Endothelial cell of hepatic sinusoid (primary cell): ENCODE data around the gene EPB42.
"Not testable (repeated sequence)": the region's sequence is repeated elsewhere in the genome, so short reads cannot be mapped to it uniquely, and the experiment has no call there.

Experiments
- in situ Hi-C: cut with HindIII; loops from 2 replicates; pipeline ENCODE4 v1.10.0; 2017; ENCODE audit warnings: low sequenced_read_pairs

EPB42 gene

DNA sequence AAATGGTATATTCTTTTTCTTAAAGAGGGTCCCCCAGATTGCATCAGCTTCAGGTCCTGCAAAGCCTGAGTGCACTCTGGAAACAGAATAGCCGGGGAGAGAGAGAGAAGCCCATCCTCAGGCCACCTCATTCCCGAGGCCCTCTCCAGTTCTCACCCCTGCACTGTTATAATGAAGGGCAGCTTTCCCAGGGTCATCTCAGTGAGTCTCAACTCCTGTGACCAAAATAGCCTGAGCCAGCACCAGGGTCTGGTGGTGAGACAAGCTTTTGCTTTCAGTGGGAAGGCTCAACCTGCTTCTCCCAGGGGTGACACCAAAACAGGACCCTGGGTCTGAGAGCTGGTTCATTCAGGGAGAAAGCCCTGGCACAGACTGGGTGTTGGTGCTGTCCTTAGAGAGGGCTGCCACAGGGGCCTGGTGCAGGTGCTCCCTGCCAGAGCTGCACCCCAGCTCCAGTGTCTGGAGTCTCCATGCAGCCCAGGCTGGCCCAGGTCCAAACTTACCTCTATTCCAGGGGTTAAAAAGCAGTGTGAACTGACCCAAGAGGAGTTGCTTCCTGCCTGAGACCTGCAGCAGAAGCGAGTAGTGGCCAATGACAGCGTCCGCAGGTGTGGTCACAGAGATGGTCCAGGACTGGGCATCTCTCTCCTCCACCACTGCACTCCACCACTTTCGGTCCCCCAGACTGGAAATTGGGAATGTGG, 6.1 kb downstream of the EPB42 start:
- in situ Hi-C loops: no loop called here

DNA sequence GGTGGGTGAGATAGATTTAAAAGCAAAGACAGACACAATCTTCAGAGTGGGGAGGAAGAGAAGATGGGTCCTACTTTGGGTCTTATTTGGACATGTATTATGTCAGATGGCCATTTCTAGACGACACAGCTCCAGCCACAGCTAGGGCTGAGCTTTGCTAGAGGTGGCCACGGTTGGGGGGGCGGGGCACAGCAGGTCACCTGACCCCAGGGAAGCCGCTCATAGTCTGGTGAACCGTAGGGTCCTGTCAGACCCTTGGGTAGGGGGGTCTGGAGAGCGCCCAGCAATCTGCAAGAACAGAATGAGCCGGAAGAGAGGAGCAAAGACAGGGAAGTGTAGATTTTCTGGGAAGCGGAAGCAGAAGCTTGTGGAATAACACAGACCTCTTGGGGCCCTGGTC, 6.6 kb downstream of the EPB42 start:
- in situ Hi-C loops: no loop called here

DNA sequence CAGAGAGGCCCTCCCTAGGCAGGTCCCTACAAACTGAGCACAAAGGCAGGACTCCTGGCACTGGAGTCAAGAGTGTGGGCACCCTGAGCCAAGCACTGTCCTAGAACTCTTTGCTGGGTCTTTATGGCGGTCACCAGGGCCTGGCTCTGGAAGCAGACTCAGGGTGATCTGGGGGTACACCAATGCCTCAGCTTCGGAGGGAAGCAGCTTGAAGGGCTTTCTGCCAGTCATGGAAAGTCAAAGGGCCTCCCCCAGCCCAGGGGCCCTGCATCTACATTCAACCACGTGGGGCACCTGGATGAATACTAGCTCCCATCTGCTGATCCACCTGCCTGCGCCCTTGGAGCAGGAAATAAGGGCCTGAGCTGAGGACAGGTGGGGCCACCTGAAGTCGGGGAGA, 7.4 kb downstream of the EPB42 start:
- in situ Hi-C loops: no loop called here

DNA sequence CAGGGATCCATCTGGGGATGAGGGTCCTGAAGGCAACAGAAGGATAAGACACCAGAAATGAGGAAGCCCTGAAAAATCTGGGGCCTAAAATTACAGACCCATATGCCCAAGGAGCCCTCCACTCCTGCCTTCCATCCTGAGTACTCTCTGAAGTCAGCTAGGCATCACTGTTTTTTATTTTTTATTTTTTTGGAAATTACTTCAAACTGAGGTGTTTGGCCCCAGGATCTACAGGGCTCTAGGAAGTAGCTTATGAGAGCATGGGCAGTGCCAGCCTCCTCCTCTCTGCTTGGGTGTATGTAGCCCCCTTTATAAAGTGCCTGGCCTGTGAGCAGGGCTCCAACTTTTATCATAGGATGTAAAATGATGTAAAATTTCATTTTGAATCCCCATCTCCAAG, 7.9 kb downstream of the EPB42 start:
- in situ Hi-C loops: no loop called here

DNA sequence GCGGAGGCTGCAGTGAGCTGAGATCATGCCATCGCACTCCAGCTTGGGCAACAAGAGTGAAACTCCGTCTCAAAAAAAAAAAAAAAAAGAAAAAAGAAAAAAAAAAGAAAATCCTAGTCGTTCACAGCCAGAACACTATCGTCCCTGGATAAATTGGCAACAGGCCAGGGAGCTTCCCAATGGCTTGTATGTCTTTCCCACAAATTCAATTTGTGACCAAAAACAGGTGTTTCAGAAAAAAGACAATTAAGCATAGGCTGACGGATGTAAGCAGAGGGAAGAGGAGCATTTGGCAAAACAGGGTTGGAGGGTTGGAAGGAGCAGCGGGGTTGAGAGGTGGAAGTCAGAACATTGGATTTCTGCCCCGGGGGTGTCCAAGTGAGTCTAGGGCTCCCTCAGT, 8.5 kb downstream of the EPB42 start:
- in situ Hi-C loops: no loop called here

DNA sequence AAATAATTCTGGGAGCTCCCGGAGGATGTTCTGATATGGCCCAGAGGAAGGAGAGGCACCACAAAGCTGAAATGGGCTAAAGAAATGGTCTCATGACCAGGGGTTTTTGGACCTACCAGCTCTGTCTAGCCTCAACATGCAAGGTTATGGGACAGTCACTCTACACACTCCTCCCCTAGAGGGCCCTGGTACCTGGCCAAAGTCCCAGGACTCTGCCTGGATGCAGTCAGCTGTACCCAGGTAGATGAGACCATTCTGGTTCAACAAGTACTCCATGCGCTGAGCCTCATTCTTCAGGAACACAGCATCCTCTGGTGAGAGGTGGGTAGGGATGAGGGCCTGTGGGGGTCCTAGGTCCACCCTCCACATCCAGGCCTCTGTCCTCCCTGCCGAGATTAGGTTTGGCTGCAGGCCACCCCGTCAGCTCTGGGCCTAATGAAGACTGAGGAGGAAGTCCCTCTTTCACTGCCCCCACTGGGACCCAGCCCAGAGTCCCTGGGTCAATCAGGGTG, 9.5 kb downstream of the EPB42 start:
- in situ Hi-C loops: no loop called here

DNA sequence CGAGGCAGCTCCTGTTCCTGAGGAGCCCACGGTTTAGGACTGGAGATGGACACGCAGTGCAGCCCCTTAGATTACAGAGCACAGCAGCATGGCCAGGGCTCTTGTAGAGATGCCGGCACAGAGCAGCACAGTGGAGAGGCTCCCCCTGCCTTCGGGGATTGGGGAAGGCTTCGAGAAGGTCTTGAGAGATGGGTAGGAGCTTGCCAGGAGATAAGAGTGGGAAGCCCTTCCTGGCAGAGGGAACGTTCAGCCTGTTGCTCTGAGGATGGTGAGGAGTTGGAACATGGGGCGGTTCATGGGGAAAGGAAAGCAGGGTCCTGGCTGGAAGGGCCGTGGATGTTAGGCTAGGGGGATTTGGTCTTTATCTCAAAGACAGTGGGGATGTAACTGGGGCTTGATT, 10.0 kb downstream of the EPB42 start:
- in situ Hi-C loops: no loop called here

DNA sequence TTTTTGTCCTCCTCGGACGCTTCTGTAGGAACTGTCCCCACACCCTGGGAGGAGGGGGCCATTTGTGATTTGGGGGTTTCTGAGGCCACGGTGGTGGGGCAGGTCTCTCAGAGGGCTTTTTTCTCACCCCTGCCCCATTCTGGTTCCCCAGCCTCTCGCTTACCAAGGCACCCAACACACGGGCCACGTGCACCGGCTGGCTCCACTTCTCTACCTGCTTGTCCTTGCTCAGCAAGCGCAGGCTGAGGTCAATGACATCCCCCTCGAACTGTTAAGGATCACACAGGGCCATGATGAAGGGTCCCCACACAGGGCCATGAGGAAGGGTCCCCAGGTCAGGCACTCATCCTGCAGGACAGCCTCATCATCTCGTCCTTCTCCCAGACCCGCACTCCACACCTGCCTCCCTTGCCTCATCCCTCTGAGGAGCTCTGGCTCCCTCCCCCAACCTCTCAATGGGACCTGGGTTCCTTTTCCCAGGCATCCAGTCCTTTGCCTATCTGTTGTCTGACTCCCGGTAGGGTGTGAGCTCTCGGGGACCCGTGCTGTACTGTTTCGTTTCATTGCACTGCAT, 10.6 kb downstream of the EPB42 start:
- in situ Hi-C loops: no loop called here

DNA sequence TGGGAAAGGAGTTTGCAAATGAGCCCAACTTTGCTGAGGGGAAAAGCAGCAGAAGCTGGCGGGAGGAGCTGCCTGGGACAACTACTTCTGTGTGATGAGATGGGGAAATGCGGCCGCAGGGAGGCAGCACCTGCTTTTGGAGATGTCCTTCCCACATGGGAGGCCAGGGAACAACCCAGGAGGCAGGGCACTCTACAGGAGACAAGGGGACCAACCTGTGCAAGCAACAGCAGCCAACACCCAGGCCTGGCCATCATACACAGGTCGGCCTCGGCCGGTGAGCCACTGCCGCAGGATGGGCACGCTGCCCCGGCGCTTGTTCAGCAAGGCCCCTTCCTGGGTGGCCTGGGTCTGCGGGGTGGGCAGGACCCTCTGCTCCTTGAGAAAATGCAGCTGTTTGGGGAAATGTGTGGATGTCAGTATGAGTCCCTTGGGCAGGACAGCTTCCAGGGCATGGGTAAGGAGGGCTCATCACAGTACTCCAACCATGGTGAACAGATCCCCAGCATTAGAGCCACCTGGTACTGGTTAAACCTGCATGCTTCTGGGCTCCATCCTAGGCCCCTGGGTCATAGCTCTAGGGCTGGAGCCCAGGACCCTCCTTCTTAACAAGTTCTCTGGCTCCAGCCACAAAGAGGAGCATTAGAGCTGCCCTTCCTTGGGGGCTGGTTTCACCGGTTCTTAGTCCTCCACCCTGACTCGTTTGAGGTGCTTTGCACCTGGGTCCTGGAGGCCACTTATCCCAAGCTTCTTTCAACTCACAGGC, 11.6 kb downstream of the EPB42 start:
- in situ Hi-C loops: loop anchor here (5.0 kb wide), 1 partner anchor 78 kb away; no protein-coding TSS in a partner anchor

DNA sequence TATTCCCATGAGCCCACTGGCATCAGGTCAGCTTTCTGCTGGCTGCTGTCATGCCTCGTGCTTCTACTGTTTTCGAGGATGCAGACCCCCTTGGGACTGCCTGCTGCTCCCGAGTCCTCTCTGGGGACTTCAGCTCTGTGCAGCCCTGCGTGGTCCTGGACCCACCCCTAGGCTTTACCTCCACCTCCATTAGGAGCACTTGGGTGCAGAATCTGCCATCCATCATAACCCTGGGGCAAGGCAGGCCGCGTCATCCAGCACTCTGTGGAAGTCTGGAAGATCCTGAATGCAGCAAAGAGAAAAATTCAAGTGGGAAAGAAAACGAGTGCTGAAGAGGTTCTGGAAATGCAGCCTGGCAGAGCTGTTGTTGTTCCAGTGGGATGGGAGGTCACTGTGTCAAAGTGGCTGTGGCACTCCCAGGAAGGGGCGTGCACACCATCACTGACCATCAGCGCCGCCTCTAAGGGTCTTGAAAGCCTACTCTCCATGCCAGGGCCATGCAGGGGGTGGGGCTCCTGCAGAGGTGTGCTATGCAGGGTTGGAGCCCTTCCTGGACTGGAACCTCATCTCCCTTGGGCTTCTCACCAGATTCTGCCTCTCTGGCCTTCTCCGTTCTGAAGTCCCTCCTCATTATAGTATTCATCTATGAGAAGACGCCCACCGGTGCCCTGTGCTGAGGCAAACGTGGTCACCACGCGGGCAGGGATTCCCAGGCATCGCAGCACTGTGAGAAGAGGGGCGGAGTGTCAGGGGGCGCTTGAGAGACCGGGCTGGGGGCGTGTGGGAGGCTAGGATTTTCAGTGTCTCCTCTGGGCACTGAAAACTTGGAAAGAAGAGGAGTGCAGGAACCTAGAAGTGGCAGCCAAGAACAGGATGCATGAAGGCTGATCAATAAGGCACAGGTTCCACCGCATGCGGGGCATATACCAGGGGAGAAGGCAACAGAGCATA, 12.5 kb downstream of the EPB42 start:
- in situ Hi-C loops: loop anchor here (5.0 kb wide), 1 partner anchor 79 kb away; no protein-coding TSS in a partner anchor

DNA sequence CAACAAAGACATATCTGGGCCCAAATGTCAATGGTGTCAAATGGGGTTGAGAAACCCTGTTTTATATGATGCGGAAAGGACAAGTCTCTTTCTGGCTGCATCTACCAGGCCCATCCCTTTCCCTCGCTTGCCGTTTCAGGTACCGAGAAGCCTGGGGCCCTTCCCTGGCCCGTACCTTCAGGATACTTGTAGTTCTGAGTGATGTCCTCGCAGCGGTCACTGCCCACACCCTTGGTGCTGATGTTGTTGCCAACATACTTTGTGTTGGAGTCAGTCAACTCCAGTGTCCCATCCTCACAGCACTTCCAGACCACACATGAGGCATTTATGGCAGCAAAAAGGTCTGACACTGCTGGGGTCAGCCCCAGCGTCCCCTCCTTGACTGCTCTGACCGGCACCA, 13.8 kb downstream of the EPB42 start:
- in situ Hi-C loops: loop anchor here (5.0 kb wide), 1 partner anchor 80 kb away; no protein-coding TSS in a partner anchor

DNA sequence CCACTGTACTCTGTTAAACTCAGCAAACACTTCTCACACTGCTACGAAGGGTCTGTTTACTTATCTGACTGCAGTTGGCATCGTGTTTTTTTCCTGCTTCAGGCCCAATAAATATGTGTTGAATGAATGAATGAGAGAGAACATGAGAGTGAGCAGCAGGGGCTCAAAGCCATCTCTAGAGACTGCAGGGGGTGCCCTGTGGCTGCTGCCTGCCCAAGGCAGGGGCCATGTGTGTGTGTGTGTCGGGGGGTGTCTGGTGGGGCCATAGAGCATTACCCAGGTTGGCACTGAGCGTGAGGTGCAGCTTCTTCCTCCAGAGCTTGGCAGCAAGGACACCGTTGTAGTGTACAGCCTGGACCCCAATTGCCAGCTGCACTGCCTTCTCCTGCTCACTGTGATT, 14.8 kb downstream of the EPB42 start:
- in situ Hi-C loops: loop anchor here (5.0 kb wide), 1 partner anchor 81 kb away; no protein-coding TSS in a partner anchor

DNA sequence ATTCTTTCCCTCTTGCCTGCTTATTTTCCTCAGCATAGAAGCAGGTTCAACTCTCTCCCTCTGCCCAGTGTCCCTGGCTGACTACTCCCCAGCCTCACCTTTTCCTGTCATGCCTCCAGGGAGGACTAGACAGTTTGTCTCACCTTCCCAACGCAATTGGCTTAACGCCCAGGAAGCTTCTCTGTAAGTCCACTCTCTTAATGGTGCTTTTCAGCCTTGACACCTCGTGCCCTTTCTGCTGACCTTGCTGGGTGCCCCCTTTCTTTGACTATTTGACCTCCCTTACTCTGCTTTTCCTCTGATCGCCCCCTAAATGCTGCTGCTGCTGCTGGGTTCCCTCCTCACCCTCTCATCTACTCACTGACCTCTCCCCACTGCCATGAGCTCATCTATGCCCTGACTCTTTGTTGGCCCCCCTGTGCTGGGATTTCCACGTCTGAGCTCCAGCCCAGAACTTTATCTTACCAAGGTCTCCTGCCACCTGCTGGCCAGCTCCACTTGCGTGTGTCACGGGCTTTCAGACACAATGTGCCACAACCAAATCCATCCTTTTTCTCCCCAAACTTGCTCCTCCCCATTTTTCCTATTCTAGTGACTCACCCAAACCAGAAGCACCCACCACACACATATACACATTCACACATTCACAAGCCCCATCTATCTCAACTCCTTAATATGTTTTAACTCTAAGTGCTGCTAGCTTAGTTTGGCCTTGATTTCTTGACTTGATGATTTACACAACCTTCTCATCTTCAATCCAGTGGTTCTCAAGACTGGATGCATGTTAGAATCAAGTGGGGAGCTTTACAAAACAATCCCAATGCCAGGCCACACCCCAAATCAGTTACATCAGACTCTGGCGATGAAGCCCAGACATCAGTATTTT, 16.6 kb downstream of the EPB42 start:
- in situ Hi-C loops: no loop called here

DNA sequence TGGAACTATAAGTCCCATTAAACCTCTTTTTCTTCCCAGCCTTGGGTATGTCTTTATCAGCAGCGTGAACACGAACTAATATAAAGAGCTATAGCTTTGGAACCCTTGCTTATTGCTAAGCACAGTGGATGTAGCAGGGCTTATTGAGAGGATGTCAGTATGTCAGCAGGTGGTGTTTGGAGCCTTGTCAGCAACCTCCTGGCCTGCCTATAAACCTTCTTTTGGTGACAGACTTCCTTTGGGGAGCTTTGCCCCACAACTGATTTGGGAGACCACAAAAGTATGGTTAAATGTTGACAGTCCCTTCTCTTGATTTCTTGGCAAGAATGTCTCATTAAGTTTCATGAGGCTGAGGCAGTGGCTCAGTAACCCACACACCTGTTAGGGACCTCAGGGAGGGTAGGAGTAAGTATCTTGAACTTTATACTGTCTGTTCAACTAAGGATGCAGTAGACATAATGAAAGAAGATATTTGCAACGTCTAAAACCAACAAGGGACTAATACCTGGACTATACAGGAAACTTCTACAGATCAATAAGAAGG, 20.8 kb downstream of the EPB42 start:
- in situ Hi-C loops: no loop called here

DNA sequence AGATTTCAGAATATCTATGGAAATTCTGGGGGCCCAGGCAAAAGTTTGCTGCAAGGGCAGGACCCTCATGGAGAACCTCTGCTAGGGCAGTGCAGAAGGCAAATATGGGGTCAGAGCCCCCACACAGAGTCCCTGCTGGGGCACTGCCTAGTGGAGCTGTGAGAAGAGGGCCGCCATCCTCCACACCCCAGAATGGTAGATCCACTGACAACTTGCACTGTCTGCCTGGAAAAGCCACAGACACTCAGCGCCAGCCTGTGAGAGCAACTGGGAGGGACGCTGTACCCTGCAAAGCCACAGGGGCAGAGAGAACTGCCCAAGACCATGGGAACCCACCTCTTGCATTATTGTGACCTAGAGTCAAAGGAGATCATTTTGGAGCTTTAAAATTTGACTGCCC, 21.8 kb downstream of the EPB42 start:
- in situ Hi-C loops: no loop called here

DNA sequence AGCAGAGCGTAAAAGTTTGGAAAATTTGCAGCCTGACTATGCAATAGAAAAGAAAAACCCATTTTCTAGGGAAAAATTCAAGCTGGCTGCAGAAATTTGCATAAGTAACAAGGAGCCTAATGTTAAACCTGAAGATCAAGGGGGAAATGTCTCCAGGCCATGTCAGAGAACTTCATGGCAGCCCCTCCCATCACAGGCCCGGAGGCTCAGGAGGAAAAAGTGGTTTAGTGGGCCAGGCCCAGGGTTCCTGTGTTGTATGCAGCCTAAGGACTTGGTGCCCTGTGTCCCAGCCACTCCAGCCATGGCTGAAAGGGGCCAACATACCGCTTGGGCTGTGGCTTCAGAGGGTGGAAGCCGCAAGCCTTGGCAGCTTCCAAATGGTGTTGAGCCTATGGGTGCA, 22.3 kb downstream of the EPB42 start:
- in situ Hi-C loops: not testable (repeated sequence)

DNA sequence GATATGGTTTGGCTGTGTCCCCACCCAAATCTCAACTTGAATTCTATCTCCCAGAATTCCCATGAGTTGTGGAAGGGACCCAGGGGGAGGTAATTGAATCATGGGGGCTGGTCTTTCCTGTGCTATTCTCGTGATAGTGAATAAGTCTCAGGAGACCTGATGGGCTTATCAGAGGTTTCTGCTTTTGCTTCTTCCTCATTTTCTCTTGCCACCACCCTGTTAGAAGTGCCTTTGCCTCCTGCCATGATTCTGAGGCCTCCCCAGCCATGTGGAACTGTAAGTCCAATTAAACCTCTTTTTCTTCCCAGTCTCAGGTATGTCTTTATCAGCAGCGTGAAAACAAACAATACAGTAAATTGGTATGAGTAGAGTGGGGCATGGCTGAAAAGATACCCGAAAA, 23.0 kb downstream of the EPB42 start:
- in situ Hi-C loops: not testable (repeated sequence)

DNA sequence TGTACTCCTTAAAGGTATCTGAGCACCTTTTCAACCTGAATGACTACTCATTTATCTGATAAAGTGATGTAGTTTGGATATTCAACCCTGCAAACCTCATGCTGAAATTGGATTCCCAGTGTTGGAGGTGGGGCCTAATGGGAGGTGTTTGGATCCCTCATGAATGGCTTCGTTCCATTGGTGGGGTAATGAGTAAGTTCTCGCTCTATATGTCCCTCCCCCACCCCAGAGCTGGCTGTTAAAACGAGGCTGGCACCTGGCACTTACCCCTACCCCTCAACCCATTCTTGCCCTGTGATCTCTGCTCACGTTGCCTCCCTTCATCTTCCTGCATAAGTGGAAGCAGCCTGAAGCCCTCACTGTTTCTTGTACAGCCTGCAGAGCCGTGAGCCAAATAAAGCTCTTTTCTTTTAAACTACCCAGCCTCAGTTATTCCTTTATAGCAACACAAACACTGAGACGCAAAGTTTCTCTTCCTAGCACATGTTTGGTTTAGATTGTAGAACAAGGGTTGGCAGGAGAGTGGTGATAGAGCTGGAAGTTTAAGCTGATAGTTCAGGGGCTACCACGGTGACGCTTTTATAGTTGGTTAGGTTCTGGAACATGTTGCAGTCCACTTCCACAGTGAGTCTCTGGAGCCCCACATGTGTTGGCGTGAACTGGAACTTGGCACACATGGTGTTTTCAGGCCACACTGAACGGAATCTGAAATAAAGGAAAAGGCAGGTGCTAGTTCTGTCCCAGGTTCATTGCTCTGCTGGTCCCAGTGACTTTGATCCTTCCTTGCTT, 23.9 kb downstream of the EPB42 start:
- in situ Hi-C loops: no loop called here
